K562 (cell line): ENCODE measurements around the gene ITGAV. TPM values are rescaled to one million over a fixed set of nuclear protein-coding genes. Genes with fewer than 3 reads are reported as not detected.

Source experiments
- BCOR ChIP-seq: fragments of 450-650 bp; IDR thresholded peaks from 2 replicates; pipeline ENCODE4 v1.6.1; 2016
- DPF2 ChIP-seq: fragments of 450-650 bp; IDR thresholded peaks from 2 replicates; pipeline ENCODE4 v1.6.1; 2016
- E2F5 ChIP-seq: sonication (generic); formaldehyde crosslinking; IDR thresholded peaks from 2 replicates; pipeline ENCODE4 v1.8.0; 2022; ENCODE audit warnings: mild to moderate bottlenecking, missing genetic modification reagents
- EZH2 ChIP-seq: IDR thresholded peaks from 2 replicates; pipeline ENCODE4 v1.6.1; 2012; ENCODE audit warnings: low read depth, mild to moderate bottlenecking, inconsistent platforms, low read length, borderline replicate concordance
- FOXO4 ChIP-seq: fragments of 450-650 bp; formaldehyde crosslinking; IDR thresholded peaks from 2 replicates; pipeline ENCODE4 v1.4.0; 2020; ENCODE audit warnings: mild to moderate bottlenecking, moderate library complexity
- HDAC2 ChIP-seq: fragments of 450-650 bp; IDR thresholded peaks from 2 replicates; pipeline ENCODE4 v1.6.1; 2016; ENCODE audit warnings: mild to moderate bottlenecking
- HDAC3 ChIP-seq: fragments of 450-650 bp; IDR thresholded peaks from 2 replicates; pipeline ENCODE4 v1.6.1; 2018; ENCODE audit warnings: borderline replicate concordance, mild to moderate bottlenecking, moderate library complexity; ENCODE audit not compliant: partially characterized antibody
- HLTF ChIP-seq: fragments of 450-650 bp; IDR thresholded peaks from 2 replicates; pipeline ENCODE4 v1.6.1; 2016
- KDM4B ChIP-seq, 2 experiments: fragments of 450-650 bp in 1 of 2; sonication (generic) in 1 of 2; IDR thresholded peaks; 2 replicates each; pipeline ENCODE4 v1.6.1; 2016 to 2017; ENCODE audit warnings: borderline replicate concordance in 2 of 2, antibody characterized with exemption in 1 of 2, low read depth in 1 of 2, mild to moderate bottlenecking in 1 of 2
- LARP7 ChIP-seq: fragments of 450-650 bp; IDR thresholded peaks from 2 replicates; pipeline ENCODE4 v1.6.1; 2016
- LEF1 ChIP-seq: fragments of 450-650 bp; IDR thresholded peaks from 2 replicates; pipeline ENCODE4 v1.6.1; 2016; ENCODE audit warnings: mild to moderate bottlenecking
- MCM7 ChIP-seq, 2 experiments: fragments of 450-650 bp; IDR thresholded peaks; 2 replicates each; pipeline ENCODE4 v1.6.1; 2016 to 2018
- NFE2 ChIP-seq: IDR thresholded peaks from 2 replicates; pipeline ENCODE4 v1.6.1; 2014; ENCODE audit warnings: antibody characterized with exemption, low read depth
- NKRF ChIP-seq: fragments of 450-650 bp; IDR thresholded peaks from 2 replicates; pipeline ENCODE4 v1.6.1; 2016; ENCODE audit warnings: borderline replicate concordance
- PHB2 ChIP-seq: fragments of 450-650 bp; IDR thresholded peaks from 2 replicates; pipeline ENCODE4 v1.6.1; 2017; ENCODE audit warnings: low read depth
- PHF20 ChIP-seq: fragments of 450-650 bp; IDR thresholded peaks from 2 replicates; pipeline ENCODE4 v1.6.1; 2018; ENCODE audit not compliant: partially characterized antibody
- PURB ChIP-seq: sonication (generic); formaldehyde crosslinking; IDR thresholded peaks from 2 replicates; pipeline ENCODE4 v1.9.0; 2021; ENCODE audit warnings: low read depth, mild to moderate bottlenecking, missing genetic modification reagents
- RBM25 ChIP-seq: fragments of 200-400 bp; formaldehyde crosslinking; IDR thresholded peaks from 2 replicates; pipeline ENCODE4 v1.6.1; 2018; ENCODE audit warnings: low read length, low read depth, moderate library complexity; ENCODE audit not compliant: severe bottlenecking
- SMARCE1 ChIP-seq: fragments of 450-650 bp; IDR thresholded peaks from 2 replicates; pipeline ENCODE4 v1.7.1; 2016; ENCODE audit warnings: mild to moderate bottlenecking
- TAF1 ChIP-seq: IDR thresholded peaks from 2 replicates; pipeline ENCODE4 v1.6.1; 2011; ENCODE audit warnings: mild to moderate bottlenecking, low read length, moderate library complexity; ENCODE audit not compliant: insufficient read depth, control insufficient read depth, severe bottlenecking; ENCODE audit errors: extremely low read depth
- TEAD1 ChIP-seq, 2 experiments: fragments of 450-650 bp in 1 of 2; sonication (generic) in 1 of 2; formaldehyde crosslinking; IDR thresholded peaks; 2 replicates each; pipeline versions ENCODE4 v1.4.0 to v1.8.0; 2020 to 2022; ENCODE audit warnings: mild to moderate bottlenecking in 2 of 2, missing genetic modification reagents in 1 of 2
- TEAD4 ChIP-seq, 2 experiments: sonication (generic) in 1 of 2; formaldehyde crosslinking in 1 of 2; IDR thresholded peaks; 2 replicates each; pipeline versions ENCODE4 v1.6.1 to v1.8.0; 2012 to 2022; ENCODE audit warnings: borderline replicate concordance in 1 of 2, inconsistent platforms in 1 of 2, low read length in 1 of 2, mild to moderate bottlenecking in 1 of 2, missing genetic modification reagents in 1 of 2
- TRIM24 ChIP-seq, 2 experiments: fragments of 450-650 bp; IDR thresholded peaks; 2 replicates each; pipeline ENCODE4 v1.6.1; 2016
- YY1 ChIP-seq, 3 experiments: IDR thresholded peaks; 2 replicates each; pipeline ENCODE4 v1.6.1; 2011; ENCODE audit warnings: low read length in 2 of 3, mild to moderate bottlenecking in 2 of 3, moderate library complexity in 2 of 3, borderline replicate concordance in 1 of 3, control low read depth in 1 of 3, low read depth in 1 of 3; ENCODE audit not compliant: insufficient read depth in 3 of 3, insufficient replicate concordance in 2 of 3, control insufficient read depth in 1 of 3, insufficient read length in 1 of 3; ENCODE audit errors: extremely low read depth in 1 of 3
- ZNF76 ChIP-seq: fragments of 250-450 bp; sonication (Bioruptor Pico); IDR thresholded peaks from 2 replicates; pipeline ENCODE4 v1.4.0; 2020; ENCODE audit warnings: mild to moderate bottlenecking, moderate library complexity, borderline replicate concordance
- polyA plus RNA-seq, 8 experiments: library from polyadenylated mRNA; depleted of rRNA in 4 of 8; stranded (reverse) in 5 of 8; unstranded in 3 of 8; fragments of >200 nt; fragmentation: Nextera tagmentation in 2 of 8; fragmentation: Illumina TruSeq in 1 of 8; extraction: Ambion mirVana in 2 of 8; extraction: Trizol in 1 of 8; gene quantifications; 2 replicates each; pipeline versions ENCODE4 v1.2.1 to v1.2.3, GENCODE V29; 2011 to 2014; ENCODE audit warnings: inconsistent platforms in 1 of 8, missing spikeins in 1 of 8
- total RNA-seq, 7 experiments: library from RNA; depleted of rRNA in 6 of 7; stranded (reverse); fragments of >200 nt in 6 of 7; fragmentation: Illumina TruSeq in 2 of 7; extraction: Trizol in 2 of 7; gene quantifications; 2 replicates each; pipeline versions ENCODE4 v1.2.1 to v1.2.3, GENCODE V29; 2011 to 2021; ENCODE audit warnings: low replicate concordance in 1 of 7

ITGAV gene
- total and polyA plus RNA-seq, 9 of the 15 experiments (the other 6 are each of a cell fraction or from before 2014, with no cell fraction given) = 3.7 to 17.7 (median 10.7) TPM

GRCh38 chr2:186590759-186591505 is 1.1 kb downstream of the ITGAV start (continued):
- TF ChIP-seq NKRF (0 out of 2 replicates have a peak, but pooled peaks have one; percentile 59), TEAD1 (CRISPR knock-in tag; IDR thresholded peaks at IDR 0.05) (no peak; a peak in 1 of 4 replicates), LEF1 (peak; percentile 70), HLTF (no peak), EZH2 (no peak), SMARCE1 (peak; percentile 62), PHF20 (no peak), DPF2 (peak; percentile 61; the same call in 1 of the 2 replicates), HDAC3 (peak; percentile 64), MCM7 (IDR thresholded peaks at IDR 0.05) (peak in 1 of 2 experiments; percentile 52; a peak in 1 of 4 replicates), ZNF76 (CRISPR knock-in tag) (no peak), PHB2 (no peak), E2F5 (CRISPR knock-in tag) (no peak), NFE2 (no peak; the same call in 1 of the 2 replicates), PURB (CRISPR knock-in tag) (no peak), YY1 (IDR thresholded peaks at IDR 0.05; ENCODE audit: borderline replicate concordance in 1 of 3, control insufficient read depth in 1 of 3, extremely low read depth in 1 of 3, insufficient read depth in 3 of 3, insufficient read length in 1 of 3, insufficient replicate concordance in 2 of 3, low read depth in 1 of 3, low read length in 2 of 3) (peak in 1 of 3 experiments; percentile 26), HDAC2 (peak; percentile 41), KDM4B (IDR thresholded peaks at IDR 0.05; ENCODE audit: borderline replicate concordance in 2 of 2, low read depth in 1 of 2) (no peak), BCOR (peak; percentile 52), RBM25 (no peak), LARP7 (0 out of 2 replicates have a peak, but pooled peaks have one; percentile 14), TAF1 (peak; percentile 50), TEAD4 (IDR thresholded peaks at IDR 0.05; ENCODE audit: low read length) (peak; percentile 48; the same call in 1 of the 2 replicates), TEAD4 (CRISPR knock-in tag; IDR thresholded peaks at IDR 0.05; ENCODE audit: borderline replicate concordance) (no peak), TRIM24 (IDR thresholded peaks at IDR 0.05) (peak in 1 of 2 experiments; percentile 36; a peak in 2 of 4 replicates), FOXO4 (no peak)
